ENCODE results near the gene KCNT2. TPM values are rescaled to one million over a fixed set of nuclear protein-coding genes. Genes with fewer than 3 reads are reported as not detected.

KCNT2 gene
- polyA plus RNA-seq, 1 donor from 2014 or later: 21.4 TPM

GRCh38 chr1:196183941-196184340 is 424.3 kb downstream of the KCNT2 start:
- Histone ChIP-seq H3K36me3 (ENCODE audit: insufficient read depth, low read length) (no peaks in the 10 kb centered on the region), H3K4me3 (ENCODE audit: low read length) (no peak overlapping the region), H4K20me1 (ENCODE audit: insufficient read depth) (no peaks in the 10 kb centered on the region), H3K4me2 (ENCODE audit: low read length) (no peak overlapping the region), H3K27ac (ENCODE audit: low read length) (no peak overlapping the region), H3K9ac (ENCODE audit: low read length) (no peak overlapping the region), H3K9me2 (ENCODE audit: insufficient read depth, low read length) (no peaks in the 10 kb centered on the region), H3K9me3 (ENCODE audit: low read length) (no peaks in the 10 kb centered on the region), H2AFZ (ENCODE audit: low read depth, low read length) (no peak overlapping the region), H3K79me2 (replicated peaks; ENCODE audit: insufficient read depth, low read length) (no peaks in the 10 kb centered on the region), H3F3A (ENCODE audit: insufficient read depth, low read length, poor library complexity, severe bottlenecking) (no peaks in the 10 kb centered on the region), H3K27me3 (ENCODE audit: insufficient read depth, low read depth, low read length) (no peaks in the 10 kb centered on the region)
- TF ChIP-seq TAF1 (IDR thresholded peaks at IDR 0.05; ENCODE audit: low read depth) (no peak), REST (IDR thresholded peaks at IDR 0.05; ENCODE audit: borderline replicate concordance) (no peak)

- Histone ChIP-seq H3K9me2 (ENCODE audit: insufficient read depth, low read length) (no peaks in the 10 kb centered on the region), H3K27ac (ENCODE audit: low read length) (no peak overlapping the region), H3K79me2 (replicated peaks; ENCODE audit: insufficient read depth, low read length) (no peaks in the 10 kb centered on the region), H3K36me3 (ENCODE audit: insufficient read depth, low read length) (no peaks in the 10 kb centered on the region), H3K4me2 (ENCODE audit: low read length) (no peak overlapping the region), H3K27me3 (ENCODE audit: insufficient read depth, low read depth, low read length) (no peaks in the 10 kb centered on the region), H3F3A (ENCODE audit: insufficient read depth, low read length, poor library complexity, severe bottlenecking) (no peaks in the 10 kb centered on the region), H3K9me3 (ENCODE audit: low read length) (no peaks in the 10 kb centered on the region), H3K4me3 (ENCODE audit: low read length) (no peak overlapping the region), H4K20me1 (ENCODE audit: insufficient read depth) (no peaks in the 10 kb centered on the region), H2AFZ (ENCODE audit: low read depth, low read length) (no peak overlapping the region), H3K9ac (ENCODE audit: low read length) (no peak overlapping the region)
- no peak for TF ChIP-seq RAD21 (conservative IDR thresholded peaks at IDR 0.05)
- TF ChIP-seq MXI1 (conservative IDR thresholded peaks at IDR 0.05; ENCODE audit: poor library complexity, severe bottlenecking): no peak
- TF ChIP-seq POLR2AphosphoS5 (IDR thresholded peaks at IDR 0.05): no peak
- TF ChIP-seq EP300 (conservative IDR thresholded peaks at IDR 0.05; ENCODE audit: poor library complexity, severe bottlenecking): no peak
- TF ChIP-seq SMC3 (conservative IDR thresholded peaks at IDR 0.05; ENCODE audit: poor library complexity): no peak
- no peak for TF ChIP-seq REST (IDR thresholded peaks at IDR 0.05; ENCODE audit: borderline replicate concordance)
- no peak for TF ChIP-seq CTCF (IDR thresholded peaks at IDR 0.05; ENCODE audit: poor library complexity, severe bottlenecking)
Observed at GRCh38 chr1:196181594-196181878, 426.7 kb downstream of the KCNT2 start.

All from neural cell (in vitro differentiated cells).